ENCODE data around the gene GRIPAP1. TPM values are rescaled to one million over a fixed set of nuclear protein-coding genes. Genes with fewer than 3 reads are reported as not detected.

GRIPAP1 gene
- total RNA-seq, 1 donor from 2014 or later: 43.4 TPM

DNA sequence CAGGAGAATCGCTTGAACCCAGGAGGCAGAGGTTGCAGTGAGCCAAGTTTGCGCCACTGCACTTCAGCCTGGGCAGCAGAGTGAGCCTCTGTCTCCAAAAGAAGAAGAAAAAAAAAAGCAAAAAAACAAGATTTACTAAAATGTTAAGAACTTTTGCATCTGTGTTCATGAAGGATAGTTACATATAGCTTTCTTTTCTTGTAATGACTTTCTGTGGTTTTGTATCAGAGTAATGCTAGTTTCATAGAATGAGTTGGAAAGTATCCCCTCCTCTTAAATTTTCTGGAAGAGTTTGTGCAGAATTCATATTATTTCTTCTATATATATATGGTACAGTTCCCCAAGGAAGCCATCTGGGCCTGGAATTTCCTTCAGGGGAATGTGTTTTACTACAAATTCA lies 17.0 kb upstream of the GRIPAP1 start:
- no peak overlapping the region for H3K27ac Mint-ChIP-seq (ENCODE audit: unreplicated experiment)
- no peaks in the 10 kb centered on the region for H3K4me1 Mint-ChIP-seq (ENCODE audit: low read depth, unreplicated experiment)
- FAIRE-seq (no peak), DNase-seq (ENCODE audit: low read depth) (no peak)
- no peak overlapping the region for H3K4me3 ChIP-seq (ENCODE audit: insufficient read depth, low read depth, low read length)
- H3K4me1 ChIP-seq (ENCODE audit: insufficient read depth, low read length): no peaks in the 10 kb centered on the region
- H4K20me1 ChIP-seq (ENCODE audit: insufficient read depth, low read length): no peaks in the 10 kb centered on the region
- no peak overlapping the region for H3K4me3 Mint-ChIP-seq (ENCODE audit: unreplicated experiment)
- H3K27ac ChIP-seq (ENCODE audit: low read depth, low read length): no peak overlapping the region
- TF ChIP-seq, protein P1, sequence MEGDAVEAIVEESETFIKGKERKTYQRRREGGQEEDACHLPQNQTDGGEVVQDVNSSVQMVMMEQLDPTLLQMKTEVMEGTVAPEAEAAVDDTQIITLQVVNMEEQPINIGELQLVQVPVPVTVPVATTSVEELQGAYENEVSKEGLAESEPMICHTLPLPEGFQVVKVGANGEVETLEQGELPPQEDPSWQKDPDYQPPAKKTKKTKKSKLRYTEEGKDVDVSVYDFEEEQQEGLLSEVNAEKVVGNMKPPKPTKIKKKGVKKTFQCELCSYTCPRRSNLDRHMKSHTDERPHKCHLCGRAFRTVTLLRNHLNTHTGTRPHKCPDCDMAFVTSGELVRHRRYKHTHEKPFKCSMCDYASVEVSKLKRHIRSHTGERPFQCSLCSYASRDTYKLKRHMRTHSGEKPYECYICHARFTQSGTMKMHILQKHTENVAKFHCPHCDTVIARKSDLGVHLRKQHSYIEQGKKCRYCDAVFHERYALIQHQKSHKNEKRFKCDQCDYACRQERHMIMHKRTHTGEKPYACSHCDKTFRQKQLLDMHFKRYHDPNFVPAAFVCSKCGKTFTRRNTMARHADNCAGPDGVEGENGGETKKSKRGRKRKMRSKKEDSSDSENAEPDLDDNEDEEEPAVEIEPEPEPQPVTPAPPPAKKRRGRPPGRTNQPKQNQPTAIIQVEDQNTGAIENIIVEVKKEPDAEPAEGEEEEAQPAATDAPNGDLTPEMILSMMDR (IDR thresholded peaks at IDR 0.05; ENCODE audit: insufficient read depth, low read depth, low read length): no peak
- no peak for TF ChIP-seq EZH2 (IDR thresholded peaks at IDR 0.05; ENCODE audit: insufficient read depth, low read length)
- no peaks in the 10 kb centered on the region for H3K27me3 Mint-ChIP-seq (ENCODE audit: low read depth, unreplicated experiment)
- no peak overlapping the region for H3K4me2 ChIP-seq (ENCODE audit: low read length)
- H2AFZ ChIP-seq (ENCODE audit: low read depth, low read length): no peak overlapping the region
- H3K9me3 ChIP-seq (ENCODE audit: insufficient read depth, low read depth, low read length): no peaks in the 10 kb centered on the region
- no peaks in the 10 kb centered on the region for H3K79me2 ChIP-seq (ENCODE audit: insufficient read depth, low read length)
- no peaks in the 10 kb centered on the region for H3K27me3 ChIP-seq (ENCODE audit: insufficient read depth, low read length)
- H3K9ac ChIP-seq (ENCODE audit: low read length): no peak overlapping the region
- H3K36me3 ChIP-seq (ENCODE audit: insufficient read depth, low read length): no peaks in the 10 kb centered on the region
- no peaks in the 10 kb centered on the region for H3K9me3 Mint-ChIP-seq (ENCODE audit: unreplicated experiment)
- no peaks in the 10 kb centered on the region for H3K36me3 Mint-ChIP-seq (ENCODE audit: low read depth, unreplicated experiment)

DNA sequence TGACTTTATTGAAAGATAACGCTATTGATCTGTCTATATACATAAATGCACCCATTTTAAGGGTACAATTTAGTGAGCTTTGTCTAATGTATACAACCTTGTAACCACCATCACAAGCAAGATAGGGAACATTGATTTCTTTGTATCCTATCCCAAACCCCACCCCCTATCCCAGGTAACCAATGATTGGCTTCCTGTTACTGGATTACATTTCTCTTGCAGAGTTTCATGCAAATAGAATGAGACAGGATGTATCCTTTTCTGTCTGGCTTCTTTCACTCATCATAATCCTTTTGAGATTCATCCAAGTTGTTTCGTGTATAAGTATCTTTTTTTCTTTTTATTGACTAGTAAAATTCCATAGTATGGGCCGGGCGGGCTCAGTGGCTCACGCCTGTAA lies 1.6 kb upstream of the GRIPAP1 start:
- H3K27me3 ChIP-seq (ENCODE audit: insufficient read depth, low read length): no peaks in the 10 kb centered on the region
- Mint-ChIP-seq H3K27me3 (ENCODE audit: low read depth, unreplicated experiment) (no peaks in the 10 kb centered on the region), H3K4me3 (ENCODE audit: unreplicated experiment) (no peak overlapping the region), H3K27ac (ENCODE audit: unreplicated experiment) (no peak overlapping the region), H3K36me3 (ENCODE audit: low read depth, unreplicated experiment) (no peaks in the 10 kb centered on the region), H3K4me1 (ENCODE audit: low read depth, unreplicated experiment) (peaks cover 3% of the 10 kb centered on the region), H3K9me3 (ENCODE audit: unreplicated experiment) (no peaks in the 10 kb centered on the region)
- no peak overlapping the region for H2AFZ ChIP-seq (ENCODE audit: low read depth, low read length)
- TF ChIP-seq, protein P1 (IDR thresholded peaks at IDR 0.05; ENCODE audit: insufficient read depth, low read depth, low read length): no peak
- TF ChIP-seq EZH2 (IDR thresholded peaks at IDR 0.05; ENCODE audit: insufficient read depth, low read length): no peak
- no peak overlapping the region for H3K27ac ChIP-seq (ENCODE audit: low read depth, low read length)
- H3K4me2 ChIP-seq (ENCODE audit: low read length): no peak overlapping the region
- peaks cover 8% of the 10 kb centered on the region for H3K4me1 ChIP-seq (ENCODE audit: insufficient read depth, low read length)
- H3K9me3 ChIP-seq (ENCODE audit: insufficient read depth, low read depth, low read length): no peaks in the 10 kb centered on the region
- FAIRE-seq: no peak
- H3K79me2 ChIP-seq (ENCODE audit: insufficient read depth, low read length): peaks cover 15% of the 10 kb centered on the region
- no peak overlapping the region for H3K9ac ChIP-seq (ENCODE audit: low read length)
- no peaks in the 10 kb centered on the region for H4K20me1 ChIP-seq (ENCODE audit: insufficient read depth, low read length)
- no peak for DNase-seq (ENCODE audit: low read depth)
- no peak overlapping the region for H3K4me3 ChIP-seq (ENCODE audit: insufficient read depth, low read depth, low read length)
- H3K36me3 ChIP-seq (ENCODE audit: insufficient read depth, low read length): no peaks in the 10 kb centered on the region

DNA sequence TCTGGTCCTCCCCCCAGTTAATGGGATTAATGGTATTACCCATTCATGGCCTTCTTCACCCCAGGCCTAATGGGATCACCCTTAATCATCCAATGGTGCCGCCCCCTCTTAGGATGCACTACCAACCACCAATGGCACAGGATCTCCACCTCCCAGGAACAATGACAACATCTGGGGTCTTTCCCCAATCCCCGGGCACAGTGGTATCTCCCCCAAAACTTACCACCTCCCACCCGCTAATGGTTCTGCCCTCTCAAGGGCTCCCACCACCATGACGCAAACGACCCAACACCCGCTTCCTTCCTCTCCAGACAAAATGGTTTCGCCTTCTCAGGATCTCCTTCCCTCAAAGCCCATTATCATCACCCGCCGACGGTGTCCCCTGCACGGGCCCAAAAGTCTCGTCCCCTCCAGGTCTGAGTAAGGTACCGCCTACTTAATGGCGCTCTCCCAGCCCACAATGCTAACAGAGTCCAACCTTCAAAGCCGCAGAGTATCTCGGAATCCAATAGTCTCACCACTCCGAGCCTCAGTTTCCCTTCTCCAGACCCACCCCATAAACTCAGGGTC lies 458 bp downstream of the GRIPAP1 start:
- Histone ChIP-seq H2AFZ (ENCODE audit: low read depth, low read length) (peak overlapping the region; percentile 96), H4K20me1 (ENCODE audit: insufficient read depth, low read length) (peaks cover 9% of the 10 kb centered on the region), H3K4me2 (ENCODE audit: low read length) (peak overlapping the region; percentile 91), H3K4me1 (ENCODE audit: insufficient read depth, low read length) (peaks cover 8% of the 10 kb centered on the region), H3K4me3 (ENCODE audit: insufficient read depth, low read depth, low read length) (peak overlapping the region; percentile 93), H3K27me3 (ENCODE audit: insufficient read depth, low read length) (no peaks in the 10 kb centered on the region), H3K27ac (ENCODE audit: low read depth, low read length) (peak overlapping the region; percentile 99), H3K9me3 (ENCODE audit: insufficient read depth, low read depth, low read length) (no peaks in the 10 kb centered on the region), H3K36me3 (ENCODE audit: insufficient read depth, low read length) (no peaks in the 10 kb centered on the region), H3K9ac (ENCODE audit: low read length) (peak overlapping the region; percentile 97), H3K79me2 (ENCODE audit: insufficient read depth, low read length) (peaks cover 15% of the 10 kb centered on the region)
- no peaks in the 10 kb centered on the region for H3K27me3 Mint-ChIP-seq (ENCODE audit: low read depth, unreplicated experiment)
- TF ChIP-seq, protein P1 (IDR thresholded peaks at IDR 0.05; ENCODE audit: insufficient read depth, low read depth, low read length): no peak
- peak overlapping the region; percentile 91 for H3K27ac Mint-ChIP-seq (ENCODE audit: unreplicated experiment)
- peaks cover 8% of the 10 kb centered on the region for H3K4me1 Mint-ChIP-seq (ENCODE audit: low read depth, unreplicated experiment)
- H3K4me3 Mint-ChIP-seq (ENCODE audit: unreplicated experiment): peak overlapping the region; percentile 99
- peaks cover 8% of the 10 kb centered on the region for H3K36me3 Mint-ChIP-seq (ENCODE audit: low read depth, unreplicated experiment)
- FAIRE-seq (peak; percentile 47), DNase-seq (ENCODE audit: low read depth) (peak; percentile 31)
- no peaks in the 10 kb centered on the region for H3K9me3 Mint-ChIP-seq (ENCODE audit: unreplicated experiment)

Measured in astrocyte (in vitro differentiated cells and primary cell).